Activated naive CD4-positive, alpha-beta T cell treated with anti-CD3 and anti-CD28 coated beads, Interleukin-2, amount 10 ng/mL, durations not matched to agents 7 days and 5 days (primary cell): Measurements from ENCODE around the gene P2RX5.
A peak's percentile ranks its signal among the peaks of the same experiment; 100 is the strongest.

Experiments used
- CTCF ChIA-PET: fragments of 350-600 bp; sonication (Branson Sonifier 250); formaldehyde crosslinking; loops from one replicate; lab custom pipeline; 2021; ENCODE audit warnings: antibody characterized with exemption; lab: Charles Lee
- DNase-seq: peaks from one replicate; pipeline ENCODE4 v3.0.0-alpha.2; 2020
- H3K27ac Mint-ChIP-seq: one replicate; pipeline ENCODE4 v1.8.0; 2021; ENCODE audit warnings: mild to moderate bottlenecking, moderate library complexity, mixed read lengths
- H3K27me3 Mint-ChIP-seq: one replicate; pipeline ENCODE4 v1.8.0; 2021; ENCODE audit warnings: mild to moderate bottlenecking, mixed read lengths
- H3K36me3 Mint-ChIP-seq: one replicate; pipeline ENCODE4 v1.8.0; 2021; ENCODE audit warnings: mixed read lengths
- H3K4me1 Mint-ChIP-seq: one replicate; pipeline ENCODE4 v1.8.0; 2021; ENCODE audit warnings: mixed read lengths
- H3K4me3 Mint-ChIP-seq: one replicate; pipeline ENCODE4 v1.8.0; 2021; ENCODE audit warnings: mild to moderate bottlenecking, moderate library complexity, mixed read lengths
- H3K9me3 Mint-ChIP-seq: one replicate; pipeline ENCODE4 v1.8.0; 2021; ENCODE audit warnings: mixed read lengths

Gene P2RX5

DNA sequence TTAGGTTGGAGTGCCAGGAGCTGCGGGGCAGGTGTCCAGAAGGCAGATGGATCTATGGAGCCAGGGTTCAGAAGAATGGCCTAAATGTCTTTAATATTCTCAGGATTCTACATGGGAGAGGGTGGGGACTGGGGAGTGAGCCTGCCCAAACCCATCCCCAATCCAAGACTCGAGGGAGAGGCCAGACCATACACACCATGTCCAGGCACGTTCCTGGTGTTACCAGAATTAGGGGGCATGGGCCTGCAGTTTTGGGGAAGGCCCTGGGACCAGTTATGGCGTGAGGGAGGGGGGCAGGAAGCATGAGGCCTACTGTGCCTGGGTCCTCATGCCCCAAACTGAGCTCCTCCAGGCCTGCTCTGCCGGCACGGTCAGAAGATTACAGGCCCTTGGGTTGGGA is 29.4 kb downstream of the P2RX5 start:
- Mint-ChIP-seq H3K27me3 (no peaks in the 10 kb centered on the region), H3K9me3 (no peaks in the 10 kb centered on the region), H3K36me3 (peaks cover 8% of the 10 kb centered on the region), H3K4me1 (peaks cover 27% of the 10 kb centered on the region), H3K4me3 (peak overlapping the region; percentile 74), H3K27ac (no peak overlapping the region)
- CTCF ChIA-PET = interaction anchor here (0.7 to 1.6 kb wide), 2 partner anchors 11 to 20 kb away, joined by 4 read pairs; no protein-coding TSS in a partner anchor
- no peak for DNase-seq

DNA sequence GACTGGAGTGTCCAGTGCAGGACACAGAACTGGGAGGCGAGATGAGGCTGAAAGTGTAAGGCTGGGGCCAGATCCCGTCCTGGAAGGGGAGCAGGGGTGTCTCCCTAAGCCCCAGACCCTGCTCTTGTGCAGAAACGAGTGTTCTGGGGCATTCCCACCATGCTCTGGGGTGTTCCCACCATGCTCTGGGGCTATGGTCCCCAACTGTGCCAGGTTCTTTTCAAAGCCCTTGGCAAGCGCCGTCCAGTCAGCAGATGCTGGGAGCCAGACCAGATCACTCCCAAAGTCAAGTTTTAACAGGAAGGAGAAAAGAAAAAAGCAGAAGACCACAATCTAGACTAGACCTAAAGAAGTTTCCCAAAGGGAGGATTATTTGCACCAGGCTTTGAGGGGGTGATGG is 30.1 kb downstream of the P2RX5 start:
- no peak overlapping the region for H3K4me3 Mint-ChIP-seq
- CTCF ChIA-PET = interaction anchor here (1.6 kb wide), 1 partner anchor 10 kb away, joined by 4 read pairs; no protein-coding TSS in a partner anchor

DNA sequence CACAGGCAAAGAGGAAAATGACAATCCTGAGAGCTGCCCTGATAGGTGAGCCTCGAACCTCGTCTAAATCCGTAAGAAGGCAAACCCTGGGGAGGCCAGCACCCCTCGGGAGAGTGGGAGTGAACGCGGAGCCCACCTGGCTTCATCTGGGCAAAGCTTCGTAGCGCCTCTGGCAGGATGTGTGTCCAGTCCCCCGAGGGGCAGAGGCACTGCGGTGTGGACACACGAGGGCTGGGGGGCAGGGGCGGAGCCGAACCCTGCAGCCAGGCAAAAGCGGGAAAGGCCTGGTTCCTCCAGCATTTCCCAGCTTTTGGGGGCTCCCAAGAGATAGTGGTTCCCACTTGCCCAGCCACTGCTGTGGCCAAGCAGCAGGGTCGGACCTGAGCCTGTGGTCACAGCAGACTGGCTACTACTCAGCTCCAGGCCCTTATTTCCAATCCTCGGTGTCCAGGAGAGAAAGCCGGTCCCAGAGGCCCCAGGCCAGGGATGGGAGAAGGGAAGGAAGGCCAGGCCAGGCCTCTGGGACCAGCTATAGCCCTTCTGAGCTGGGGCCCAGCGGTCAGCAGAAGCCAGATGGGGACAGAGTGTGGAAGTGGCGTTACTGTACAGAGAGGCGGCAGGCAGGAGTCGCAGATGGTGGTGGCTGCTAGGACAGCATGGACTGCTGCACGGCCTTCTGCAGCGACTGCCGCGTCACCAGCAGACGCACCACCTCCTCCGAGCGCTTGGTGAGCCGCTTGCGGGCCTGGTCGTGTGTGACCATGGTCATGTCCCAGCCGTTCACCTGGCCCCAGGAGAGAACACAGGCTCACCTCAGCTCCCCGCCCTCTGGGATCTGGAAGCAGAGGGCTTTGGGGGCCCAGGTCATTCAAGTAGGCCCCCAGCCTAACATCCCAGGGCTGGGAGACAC is 32.6 kb downstream of the P2RX5 start:
- CTCF ChIA-PET = no interaction called here
- H3K27ac Mint-ChIP-seq = no peak overlapping the region

More for the DNA sequence above, 30.1 kb downstream of the P2RX5 start:
- DNase-seq = no peak
- Mint-ChIP-seq H3K36me3 (peaks cover 7% of the 10 kb centered on the region), H3K27ac (no peak overlapping the region), H3K27me3 (no peaks in the 10 kb centered on the region), H3K9me3 (no peaks in the 10 kb centered on the region), H3K4me1 (peaks cover 26% of the 10 kb centered on the region)

GRCh38 chr17:3660311-3660891 is 35.6 kb downstream of the P2RX5 start:
- H3K27me3 Mint-ChIP-seq = no peaks in the 10 kb centered on the region
- CTCF ChIA-PET = no interaction called here
- peaks cover 2% of the 10 kb centered on the region for H3K36me3 Mint-ChIP-seq
- no peak overlapping the region for H3K4me3 Mint-ChIP-seq
- no peaks in the 10 kb centered on the region for H3K4me1 Mint-ChIP-seq
- no peak for DNase-seq
- H3K9me3 Mint-ChIP-seq = no peaks in the 10 kb centered on the region
- H3K27ac Mint-ChIP-seq = no peak overlapping the region

More for the DNA sequence above, 32.6 kb downstream of the P2RX5 start:
- no peaks in the 10 kb centered on the region for H3K9me3 Mint-ChIP-seq
- H3K27me3 Mint-ChIP-seq = no peaks in the 10 kb centered on the region
- peaks cover 2% of the 10 kb centered on the region for H3K36me3 Mint-ChIP-seq
- H3K4me3 Mint-ChIP-seq = no peak overlapping the region
- peaks cover 10% of the 10 kb centered on the region for H3K4me1 Mint-ChIP-seq
- DNase-seq = no peak

- Mint-ChIP-seq H3K4me1 (no peaks in the 10 kb centered on the region), H3K27me3 (no peaks in the 10 kb centered on the region), H3K36me3 (peaks cover 2% of the 10 kb centered on the region), H3K27ac (no peak overlapping the region), H3K4me3 (no peak overlapping the region), H3K9me3 (no peaks in the 10 kb centered on the region)
- DNase-seq = no peak
- CTCF ChIA-PET = no interaction called here
Observed at GRCh38 chr17:3659541-3660111, 36.3 kb downstream of the P2RX5 start.

- Mint-ChIP-seq H3K9me3 (no peaks in the 10 kb centered on the region), H3K27ac (no peak overlapping the region), H3K36me3 (peaks cover 2% of the 10 kb centered on the region), H3K4me3 (no peak overlapping the region), H3K27me3 (no peaks in the 10 kb centered on the region), H3K4me1 (no peaks in the 10 kb centered on the region)
- CTCF ChIA-PET = no interaction called here
- DNase-seq = no peak
Observed at GRCh38 chr17:3658784-3659449, 37.0 kb downstream of the P2RX5 start.

- H3K9me3 Mint-ChIP-seq = no peaks in the 10 kb centered on the region
- no peaks in the 10 kb centered on the region for H3K4me1 Mint-ChIP-seq
- H3K4me3 Mint-ChIP-seq = no peak overlapping the region
- H3K27ac Mint-ChIP-seq = peak overlapping the region; percentile 19
- no peak for DNase-seq
- CTCF ChIA-PET = no interaction called here
- peaks cover 2% of the 10 kb centered on the region for H3K36me3 Mint-ChIP-seq
- no peaks in the 10 kb centered on the region for H3K27me3 Mint-ChIP-seq
Observed at GRCh38 chr17:3657874-3658783, 37.8 kb downstream of the P2RX5 start.

- Mint-ChIP-seq H3K4me1 (no peaks in the 10 kb centered on the region), H3K4me3 (no peak overlapping the region), H3K36me3 (peaks cover 2% of the 10 kb centered on the region), H3K27ac (no peak overlapping the region), H3K9me3 (no peaks in the 10 kb centered on the region), H3K27me3 (no peaks in the 10 kb centered on the region)
- DNase-seq = no peak
- CTCF ChIA-PET = no interaction called here
Observed at GRCh38 chr17:3657588-3657869, 38.4 kb downstream of the P2RX5 start.

DNA sequence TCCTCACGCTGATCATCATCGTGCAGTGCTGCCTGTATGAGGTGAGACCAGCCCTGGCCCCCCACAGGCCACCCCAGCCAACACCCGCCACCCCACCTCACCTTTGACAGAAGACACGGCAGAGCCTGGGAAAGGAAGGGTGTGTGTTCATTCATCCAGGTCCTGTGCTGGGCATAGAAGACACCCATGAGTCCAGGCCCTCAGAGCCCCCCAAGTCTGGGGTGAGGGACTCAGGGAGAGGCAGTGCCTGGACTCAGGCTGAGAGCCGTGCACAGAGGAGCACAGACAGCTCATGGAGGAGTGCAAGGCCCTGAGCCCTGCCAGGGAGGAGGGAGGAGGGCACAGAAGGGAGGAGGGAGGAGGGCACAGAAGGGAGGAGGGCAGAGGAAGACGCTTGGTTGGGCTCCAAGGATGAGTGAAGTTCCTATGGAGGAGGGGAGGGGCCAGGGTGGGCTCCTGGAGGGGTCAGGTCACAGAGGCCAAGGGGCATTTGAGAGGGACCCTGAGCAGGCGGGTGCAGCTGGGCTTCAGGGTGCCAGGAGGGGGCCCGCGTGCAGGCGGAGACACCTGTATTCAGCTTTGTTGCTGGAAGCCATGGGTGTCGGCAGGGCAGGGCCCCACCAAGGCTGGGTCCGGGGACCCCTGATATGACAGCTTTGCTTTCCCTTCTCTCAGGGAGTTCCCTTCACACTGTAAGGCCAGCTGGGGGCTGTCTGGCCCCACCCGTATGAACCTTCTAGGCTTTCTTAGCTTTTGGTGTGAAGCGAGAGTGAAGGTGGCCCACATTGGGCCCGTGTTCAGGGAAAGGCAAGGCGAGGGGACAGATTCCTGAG is 39.0 kb downstream of the P2RX5 start:
- CTCF ChIA-PET = interaction anchor here (1.0 kb wide), 1 partner anchor 8 kb away, joined by 3 read pairs; no protein-coding TSS in a partner anchor
- H3K27ac Mint-ChIP-seq = no peak overlapping the region
- no peaks in the 10 kb centered on the region for H3K27me3 Mint-ChIP-seq

GRCh38 chr17:3656353-3656752 is 39.6 kb downstream of the P2RX5 start:
- Mint-ChIP-seq H3K27me3 (no peaks in the 10 kb centered on the region), H3K36me3 (no peaks in the 10 kb centered on the region), H3K27ac (no peak overlapping the region), H3K9me3 (no peaks in the 10 kb centered on the region), H3K4me3 (no peak overlapping the region), H3K4me1 (no peaks in the 10 kb centered on the region)
- no peak for DNase-seq
- CTCF ChIA-PET = interaction anchor here (1.0 to 2.2 kb wide), 2 partner anchors 7 to 10 kb away, joined by 3 to 4 read pairs; no protein-coding TSS in a partner anchor

More for the DNA sequence above, 39.0 kb downstream of the P2RX5 start:
- Mint-ChIP-seq H3K36me3 (no peaks in the 10 kb centered on the region), H3K4me3 (no peak overlapping the region), H3K9me3 (no peaks in the 10 kb centered on the region), H3K4me1 (no peaks in the 10 kb centered on the region)
- no peak for DNase-seq

DNA sequence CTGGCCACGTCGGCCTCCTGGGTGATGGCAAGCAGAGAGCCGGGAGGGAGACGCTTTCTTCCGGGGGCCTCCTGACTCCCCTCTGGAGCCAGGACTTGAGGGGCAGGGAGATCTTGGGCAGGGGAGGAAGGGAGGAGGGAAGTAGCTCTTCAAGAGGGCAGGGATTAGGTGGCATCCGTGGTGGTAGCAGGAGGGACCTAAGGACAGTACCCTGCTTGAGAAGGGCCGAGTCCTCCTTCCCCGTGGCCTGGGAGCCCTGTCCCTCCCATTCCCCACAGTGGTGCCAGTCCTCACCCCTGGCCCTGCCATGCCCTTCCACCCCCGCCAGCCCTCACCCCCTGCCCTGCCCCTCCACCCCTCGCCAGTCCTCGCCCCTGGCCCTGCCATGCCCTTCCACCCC is 40.2 kb downstream of the P2RX5 start:
- CTCF ChIA-PET = interaction anchor here (2.2 kb wide), 1 partner anchor 11 kb away, joined by 4 read pairs; no protein-coding TSS in a partner anchor
- Mint-ChIP-seq H3K36me3 (no peaks in the 10 kb centered on the region), H3K4me3 (no peak overlapping the region), H3K9me3 (no peaks in the 10 kb centered on the region), H3K27ac (no peak overlapping the region), H3K4me1 (no peaks in the 10 kb centered on the region), H3K27me3 (no peaks in the 10 kb centered on the region)
- no peak for DNase-seq

DNA sequence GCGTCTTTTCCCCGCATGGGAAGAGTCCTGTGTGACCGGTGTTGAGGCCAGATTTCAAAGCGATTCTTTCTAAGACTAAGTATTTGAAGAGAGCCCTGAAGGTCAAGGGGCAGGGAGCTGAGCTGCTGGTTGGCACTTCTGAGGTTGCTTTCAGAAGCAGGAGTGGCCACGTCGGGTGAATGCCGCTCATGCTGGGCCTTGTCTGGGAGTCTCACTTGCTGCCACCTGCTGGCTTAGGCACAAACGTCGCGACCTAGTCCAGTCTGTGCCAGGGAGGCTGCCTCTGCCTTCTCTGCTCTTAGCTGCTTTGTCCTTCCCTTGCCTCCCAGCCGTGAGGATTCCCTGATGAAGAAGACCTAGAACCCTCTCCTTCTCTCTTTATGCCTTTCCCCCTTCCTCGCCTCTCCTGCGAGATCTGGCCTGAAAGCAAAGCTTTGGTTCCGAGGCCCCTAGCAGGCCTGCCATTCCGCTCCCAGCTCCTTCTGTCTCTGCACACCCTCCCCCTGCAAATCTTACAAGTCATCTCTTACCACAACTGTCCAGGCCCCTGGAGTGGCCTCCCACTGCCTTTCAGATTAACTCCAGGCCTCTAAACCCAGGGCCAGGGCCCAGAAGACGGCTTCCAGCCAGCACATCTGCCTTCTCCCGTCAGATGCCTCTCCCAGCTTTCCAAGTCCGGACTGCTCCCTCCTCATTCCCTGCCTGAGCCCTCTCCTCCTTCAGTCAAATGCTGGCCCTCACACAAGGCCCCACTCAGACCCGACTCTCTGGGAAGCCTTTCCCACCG is 48.0 kb downstream of the P2RX5 start:
- Mint-ChIP-seq H3K27me3 (no peaks in the 10 kb centered on the region), H3K36me3 (peaks cover 4% of the 10 kb centered on the region), H3K9me3 (no peaks in the 10 kb centered on the region), H3K4me1 (peaks cover 5% of the 10 kb centered on the region), H3K27ac (peak overlapping the region; percentile 52), H3K4me3 (no peak overlapping the region)
- peak; percentile 73 for DNase-seq
- CTCF ChIA-PET = interaction anchor here (0.8 to 4.7 kb wide), 10 partner anchors 9 to 599 kb away, joined by 3 to 40 read pairs (median 6); partner anchors contain the start of genes CTNS and SHPK
